Natural killer cell (primary cell): Measurements from ENCODE around the gene GPHN. TPM values are rescaled to one million over a fixed set of nuclear protein-coding genes. Genes with fewer than 3 reads are reported as not detected.

Source experiments
- ATAC-seq, 3 donors: fragments of 150-1000 bp in 2 of 3; fragments of 200-7000 bp in 1 of 3; cut with Tn5 transposase; 1 replicate in 1 of 3; 2 replicates in 2 of 3; pipeline ENCODE4 v1.10.0; 2021; ENCODE audit warnings: mild to moderate bottlenecking in 2 of 3, moderate library complexity in 2 of 3
- DNase-seq, 2 donors: peaks; one replicate each; pipeline versions ENCODE4 v3.0.0 to v3.0.0-alpha.2; 2013 to 2021; ENCODE audit warnings: mixed read lengths in 1 of 2
- H3K27ac ChIP-seq: one replicate; pipeline ENCODE4 v1.5.1; 2013; ENCODE audit warnings: mild to moderate bottlenecking, low read length
- H3K27me3 ChIP-seq: one replicate; pipeline ENCODE4 v1.6.1; 2013; ENCODE audit warnings: low read length; ENCODE audit not compliant: control insufficient read depth, insufficient read depth
- H3K36me3 ChIP-seq: one replicate; pipeline ENCODE4 v1.6.1; 2013; ENCODE audit warnings: low read length; ENCODE audit not compliant: control insufficient read depth, insufficient read depth
- H3K4me1 ChIP-seq: one replicate; pipeline ENCODE4 v1.6.1; 2013; ENCODE audit warnings: low read length; ENCODE audit not compliant: control insufficient read depth, insufficient read depth
- H3K4me3 ChIP-seq: one replicate; pipeline ENCODE4 v1.5.1; 2013; ENCODE audit warnings: low read length
- H3K9me3 ChIP-seq: one replicate; pipeline ENCODE4 v1.6.1; 2013; ENCODE audit warnings: low read length; ENCODE audit not compliant: control insufficient read depth, insufficient read depth
- H3K27ac Mint-ChIP-seq, 2 donors: one replicate each; pipeline ENCODE4 v1.8.0; 2022; ENCODE audit warnings: mild to moderate bottlenecking in 2 of 2, mixed read lengths in 2 of 2, moderate library complexity in 1 of 2
- H3K27me3 Mint-ChIP-seq, 2 donors: one replicate each; pipeline ENCODE4 v1.8.0; 2022; ENCODE audit warnings: low read depth in 2 of 2, mixed read lengths in 2 of 2
- H3K36me3 Mint-ChIP-seq: one replicate; pipeline ENCODE4 v1.8.0; 2022; ENCODE audit warnings: mixed read lengths
- H3K4me1 Mint-ChIP-seq, 2 donors: one replicate each; pipeline ENCODE4 v1.8.0; 2022; ENCODE audit warnings: mixed read lengths in 2 of 2
- H3K4me3 Mint-ChIP-seq: one replicate; pipeline ENCODE4 v1.8.0; 2022; ENCODE audit warnings: mild to moderate bottlenecking, moderate library complexity, mixed read lengths
- H3K9me3 Mint-ChIP-seq, 2 donors: one replicate each; pipeline ENCODE4 v1.8.0; 2022; ENCODE audit warnings: mixed read lengths in 2 of 2
- CTCF ChIP-seq: fragments of 200-600 bp; IDR thresholded peaks from one replicate; pipeline ENCODE4 v1.8.0; 2022; ENCODE audit warnings: antibody characterized with exemption
- WGBS: methylation state at CpG from one replicate; pipeline ENCODE4 v1.1.7; 2013; ENCODE audit warnings: missing lambda C conversion rate; ENCODE audit not compliant: insufficient coverage; 5-methylcytosine and 5-hydroxymethylcytosine counted together
- intact Hi-C: fragments of 100-400 bp; cut with micrococcal nuclease; formaldehyde crosslinking; loops from one replicate; pipeline ENCODE4 v1.14.2; 2022
- total RNA-seq, 4 donors: library from RNA; stranded (reverse); fragments of 120-200 nt in 1 of 4; gene quantifications; one replicate each; pipeline versions ENCODE4 v1.2.3 to v1.2.4, GENCODE V29; 2013 to 2022

GPHN gene
- total RNA-seq, 3 donors from 2014 or later (not counting 1 experiment from before 2014, with no cell fraction given) = 6.3 to 9.4 (median 8.7) TPM

GRCh38 chr14:66468778-66469367 is 39.1 kb upstream of the GPHN start:
- H3K27me3 Mint-ChIP-seq = no peaks in the 10 kb centered on the region
- WGBS = 94% methylated on average over 1 of the region's 2 CpGs
- intact Hi-C loops = no loop called here
- H3K9me3 ChIP-seq = no peaks in the 10 kb centered on the region
- ATAC-seq = no peak
- H3K4me3 Mint-ChIP-seq = no peak overlapping the region
- H3K27ac Mint-ChIP-seq = no peak overlapping the region
- H3K36me3 Mint-ChIP-seq = no peaks in the 10 kb centered on the region
- H3K4me1 ChIP-seq = no peaks in the 10 kb centered on the region
- H3K36me3 ChIP-seq = no peaks in the 10 kb centered on the region
- DNase-seq = no peak
- H3K4me1 Mint-ChIP-seq = no peaks in the 10 kb centered on the region
- no peaks in the 10 kb centered on the region for H3K27me3 ChIP-seq
- TF ChIP-seq CTCF = no peak
- H3K9me3 Mint-ChIP-seq = no peaks in the 10 kb centered on the region
- H3K4me3 ChIP-seq = no peak overlapping the region
- H3K27ac ChIP-seq = no peak overlapping the region

GRCh38 chr14:66471584-66471983 is 36.4 kb upstream of the GPHN start:
- no peak for TF ChIP-seq CTCF
- intact Hi-C loops = no loop called here

GRCh38 chr14:66472251-66472650 is 35.7 kb upstream of the GPHN start:
- intact Hi-C loops = no loop called here
- Mint-ChIP-seq H3K4me1 (no peaks in the 10 kb centered on the region), H3K27ac (no peak overlapping the region), H3K4me3 (no peak overlapping the region), H3K27me3 (no peaks in the 10 kb centered on the region), H3K36me3 (no peaks in the 10 kb centered on the region), H3K9me3 (no peaks in the 10 kb centered on the region)
- Histone ChIP-seq H3K36me3 (no peaks in the 10 kb centered on the region), H3K4me1 (no peaks in the 10 kb centered on the region), H3K27me3 (no peaks in the 10 kb centered on the region), H3K27ac (no peak overlapping the region), H3K4me3 (no peak overlapping the region), H3K9me3 (no peaks in the 10 kb centered on the region)
- DNase-seq = no peak
- ATAC-seq = no peak
- TF ChIP-seq CTCF = no peak

More at GRCh38 chr14:66471584-66471983, 36.4 kb upstream of the GPHN start:
- no peak for ATAC-seq
- Histone ChIP-seq H3K4me1 (no peaks in the 10 kb centered on the region), H3K36me3 (no peaks in the 10 kb centered on the region), H3K27me3 (no peaks in the 10 kb centered on the region), H3K27ac (no peak overlapping the region), H3K9me3 (no peaks in the 10 kb centered on the region), H3K4me3 (no peak overlapping the region)
- no peak for DNase-seq
- Mint-ChIP-seq H3K4me3 (no peak overlapping the region), H3K27me3 (no peaks in the 10 kb centered on the region), H3K4me1 (no peaks in the 10 kb centered on the region), H3K27ac (no peak overlapping the region), H3K9me3 (no peaks in the 10 kb centered on the region), H3K36me3 (no peaks in the 10 kb centered on the region)
- WGBS = 96% methylated on average over 3 of the region's 4 CpGs

- no peak for TF ChIP-seq CTCF
- DNase-seq (no peak), ATAC-seq (no peak)
- Mint-ChIP-seq H3K4me3 (no peak overlapping the region), H3K4me1 (no peaks in the 10 kb centered on the region), H3K27ac (no peak overlapping the region), H3K9me3 (no peaks in the 10 kb centered on the region), H3K36me3 (no peaks in the 10 kb centered on the region), H3K27me3 (no peaks in the 10 kb centered on the region)
- WGBS = 88% methylated on average over 2 of the region's 2 CpGs
- Histone ChIP-seq H3K27ac (no peak overlapping the region), H3K9me3 (no peaks in the 10 kb centered on the region), H3K4me3 (no peak overlapping the region), H3K4me1 (no peaks in the 10 kb centered on the region), H3K36me3 (no peaks in the 10 kb centered on the region), H3K27me3 (no peaks in the 10 kb centered on the region)
- intact Hi-C loops = no loop called here
Measured at GRCh38 chr14:66473223-66473622, 34.7 kb upstream of the GPHN start.
